Epithelial cell of proximal tubule (primary cell): ENCODE measurements around the gene CARS2. TPM values are rescaled to one million over a fixed set of nuclear protein-coding genes. Genes with fewer than 3 reads are reported as not detected.
"Not testable (repeated sequence)": the region's sequence is repeated elsewhere in the genome, so short reads cannot be mapped to it uniquely, and the experiment has no call there.

Source experiments
- DNase-seq: peaks from one replicate; pipeline ENCODE4 v3.0.0-alpha.2; 2011; ENCODE audit warnings: low read depth
- H3K4me3 ChIP-seq: 2 replicates; pipeline ENCODE4 v1.5.1; 2011; ENCODE audit warnings: low read depth, mild to moderate bottlenecking, low read length
- total RNA-seq: library from RNA; depleted of rRNA; stranded (reverse); fragments of >200 nt; gene quantifications from 2 replicates; pipeline ENCODE4 v1.2.3, GENCODE V29; 2015
- TF ChIP-seq, protein P1 (sequence below): conservative IDR thresholded peaks from 2 replicates; pipeline ENCODE4 v1.5.1; 2012; ENCODE audit warnings: low read depth, mild to moderate bottlenecking, low read length

Gene CARS2
- total RNA-seq, 1 donor from 2014 or later: 28.5 TPM

DNA sequence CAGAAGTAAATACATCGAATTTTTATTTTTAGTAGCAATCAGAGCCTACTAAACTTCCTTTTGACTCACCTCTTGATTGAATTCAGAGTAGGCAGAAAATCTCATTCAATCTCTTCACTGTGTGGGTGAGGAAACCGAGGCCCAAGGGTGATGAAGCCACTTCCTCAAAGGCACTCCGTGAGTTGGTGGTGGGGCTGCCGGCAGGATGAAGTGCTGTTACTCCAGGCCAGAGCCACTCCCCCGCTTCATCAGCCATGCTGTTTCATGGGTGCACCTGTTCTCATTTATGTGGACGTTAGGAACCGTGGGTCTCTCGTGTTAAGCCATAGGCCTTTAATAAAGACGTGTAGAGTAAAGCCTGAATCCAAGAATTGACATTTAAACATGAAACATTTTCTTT, 20.8 kb upstream of the CARS2 start:
- no peak for DNase-seq
- TF ChIP-seq, protein P1, sequence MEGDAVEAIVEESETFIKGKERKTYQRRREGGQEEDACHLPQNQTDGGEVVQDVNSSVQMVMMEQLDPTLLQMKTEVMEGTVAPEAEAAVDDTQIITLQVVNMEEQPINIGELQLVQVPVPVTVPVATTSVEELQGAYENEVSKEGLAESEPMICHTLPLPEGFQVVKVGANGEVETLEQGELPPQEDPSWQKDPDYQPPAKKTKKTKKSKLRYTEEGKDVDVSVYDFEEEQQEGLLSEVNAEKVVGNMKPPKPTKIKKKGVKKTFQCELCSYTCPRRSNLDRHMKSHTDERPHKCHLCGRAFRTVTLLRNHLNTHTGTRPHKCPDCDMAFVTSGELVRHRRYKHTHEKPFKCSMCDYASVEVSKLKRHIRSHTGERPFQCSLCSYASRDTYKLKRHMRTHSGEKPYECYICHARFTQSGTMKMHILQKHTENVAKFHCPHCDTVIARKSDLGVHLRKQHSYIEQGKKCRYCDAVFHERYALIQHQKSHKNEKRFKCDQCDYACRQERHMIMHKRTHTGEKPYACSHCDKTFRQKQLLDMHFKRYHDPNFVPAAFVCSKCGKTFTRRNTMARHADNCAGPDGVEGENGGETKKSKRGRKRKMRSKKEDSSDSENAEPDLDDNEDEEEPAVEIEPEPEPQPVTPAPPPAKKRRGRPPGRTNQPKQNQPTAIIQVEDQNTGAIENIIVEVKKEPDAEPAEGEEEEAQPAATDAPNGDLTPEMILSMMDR: no peak
- no peak overlapping the region for H3K4me3 ChIP-seq

DNA sequence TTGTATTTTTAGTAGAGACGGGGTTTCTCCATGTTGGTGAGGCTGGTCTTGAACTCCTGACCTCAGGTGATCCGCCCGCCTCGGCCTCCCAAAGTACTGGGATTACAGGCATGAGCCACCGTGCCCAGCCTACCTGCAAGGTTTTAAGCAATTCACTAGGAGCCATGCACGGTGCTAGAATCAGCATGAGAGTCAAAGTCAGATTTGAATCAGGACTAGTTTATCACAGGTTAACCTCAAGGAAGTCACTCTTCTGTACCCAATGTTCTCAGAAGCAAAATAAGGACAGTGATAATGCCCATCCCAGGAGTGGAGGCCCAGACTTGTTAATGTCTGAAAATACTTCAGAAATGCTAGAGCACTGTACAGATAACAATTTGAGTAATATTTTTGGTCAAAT, 20.2 kb upstream of the CARS2 start:
- not testable (repeated sequence) for DNase-seq, H3K4me3 ChIP-seq

DNA sequence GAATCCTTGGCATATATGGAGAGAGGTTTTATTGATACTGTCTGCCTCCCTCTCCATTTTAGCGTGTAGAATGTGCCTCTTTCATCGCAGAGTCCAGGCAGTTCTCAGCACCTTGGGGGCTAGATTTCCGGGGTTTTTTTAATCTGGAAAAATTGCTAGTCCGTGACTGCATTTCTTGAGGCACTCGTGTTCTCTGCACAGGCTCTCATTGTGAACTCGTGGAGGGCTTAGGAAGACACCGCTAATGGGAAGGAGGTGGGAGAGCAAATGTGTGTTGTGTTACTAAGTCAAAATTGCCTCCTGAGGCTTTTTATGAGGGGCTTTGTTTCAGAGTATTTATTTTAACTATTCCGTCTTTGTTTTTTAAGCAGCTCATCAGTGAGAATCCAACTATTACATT, 17.7 kb upstream of the CARS2 start:
- H3K4me3 ChIP-seq: no peak overlapping the region
- no peak for DNase-seq
- TF ChIP-seq, protein P1: no peak

DNA sequence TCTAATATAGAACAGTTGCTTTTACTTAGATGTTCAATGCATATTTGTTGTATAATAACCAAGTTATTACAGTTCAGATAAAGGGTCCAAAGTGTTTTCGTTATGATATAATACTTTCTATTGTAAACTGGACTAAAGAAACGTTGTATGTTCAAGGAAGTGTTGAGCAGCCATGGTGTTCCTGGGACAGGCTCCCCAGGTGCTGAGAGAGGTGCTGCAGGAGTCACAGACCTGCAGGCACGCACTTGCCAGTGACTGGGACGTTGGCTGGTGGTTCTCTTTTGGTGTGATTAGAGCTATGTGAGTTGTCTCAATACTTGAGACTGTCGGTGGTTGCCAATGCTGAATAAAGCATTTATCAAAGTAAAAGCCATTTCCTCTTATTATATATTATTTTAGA, 17.1 kb upstream of the CARS2 start:
- TF ChIP-seq, protein P1: no peak
- no peak for DNase-seq
- H3K4me3 ChIP-seq: no peak overlapping the region

DNA sequence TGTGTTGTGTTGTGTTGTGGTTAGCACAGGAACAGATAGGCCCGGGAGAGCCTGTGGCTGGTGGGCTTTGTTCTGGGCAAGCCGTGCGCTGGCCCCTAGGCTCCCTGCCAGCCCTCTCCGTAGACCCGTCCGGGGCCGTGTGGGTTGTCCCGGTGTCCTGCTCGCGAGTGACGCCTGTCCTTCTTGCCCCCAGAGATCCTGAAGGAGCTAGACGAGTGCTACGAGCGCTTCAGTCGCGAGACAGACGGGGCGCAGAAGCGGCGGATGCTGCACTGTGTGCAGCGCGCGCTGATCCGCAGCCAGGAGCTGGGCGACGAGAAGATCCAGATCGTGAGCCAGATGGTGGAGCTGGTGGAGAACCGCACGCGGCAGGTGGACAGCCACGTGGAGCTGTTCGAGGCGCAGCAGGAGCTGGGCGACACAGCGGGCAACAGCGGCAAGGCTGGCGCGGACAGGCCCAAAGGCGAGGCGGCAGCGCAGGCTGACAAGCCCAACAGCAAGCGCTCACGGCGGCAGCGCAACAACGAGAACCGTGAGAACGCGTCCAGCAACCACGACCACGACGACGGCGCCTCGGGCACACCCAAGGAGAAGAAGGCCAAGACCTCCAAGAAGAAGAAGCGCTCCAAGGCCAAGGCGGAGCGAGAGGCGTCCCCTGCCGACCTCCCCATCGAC, 13.3 kb upstream of the CARS2 start:
- no peak overlapping the region for H3K4me3 ChIP-seq
- TF ChIP-seq, protein P1: no peak
- DNase-seq: no peak

DNA sequence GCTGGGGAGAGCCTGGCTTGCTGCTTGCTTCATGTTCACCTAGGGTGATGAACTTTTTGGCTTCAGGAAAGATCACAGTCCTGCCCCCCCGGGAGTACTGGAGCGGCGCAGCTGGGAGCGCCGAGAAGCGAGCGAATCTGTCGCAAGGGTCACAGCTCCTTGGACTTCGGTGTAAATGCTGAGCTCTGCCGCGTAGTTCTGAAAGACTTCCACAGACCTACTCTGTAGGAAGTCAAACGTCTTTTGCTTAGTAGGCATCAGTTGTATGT, 10.3 kb upstream of the CARS2 start:
- H3K4me3 ChIP-seq: peak overlapping the region; percentile 97
- TF ChIP-seq, protein P1: no peak
- DNase-seq: no peak

DNA sequence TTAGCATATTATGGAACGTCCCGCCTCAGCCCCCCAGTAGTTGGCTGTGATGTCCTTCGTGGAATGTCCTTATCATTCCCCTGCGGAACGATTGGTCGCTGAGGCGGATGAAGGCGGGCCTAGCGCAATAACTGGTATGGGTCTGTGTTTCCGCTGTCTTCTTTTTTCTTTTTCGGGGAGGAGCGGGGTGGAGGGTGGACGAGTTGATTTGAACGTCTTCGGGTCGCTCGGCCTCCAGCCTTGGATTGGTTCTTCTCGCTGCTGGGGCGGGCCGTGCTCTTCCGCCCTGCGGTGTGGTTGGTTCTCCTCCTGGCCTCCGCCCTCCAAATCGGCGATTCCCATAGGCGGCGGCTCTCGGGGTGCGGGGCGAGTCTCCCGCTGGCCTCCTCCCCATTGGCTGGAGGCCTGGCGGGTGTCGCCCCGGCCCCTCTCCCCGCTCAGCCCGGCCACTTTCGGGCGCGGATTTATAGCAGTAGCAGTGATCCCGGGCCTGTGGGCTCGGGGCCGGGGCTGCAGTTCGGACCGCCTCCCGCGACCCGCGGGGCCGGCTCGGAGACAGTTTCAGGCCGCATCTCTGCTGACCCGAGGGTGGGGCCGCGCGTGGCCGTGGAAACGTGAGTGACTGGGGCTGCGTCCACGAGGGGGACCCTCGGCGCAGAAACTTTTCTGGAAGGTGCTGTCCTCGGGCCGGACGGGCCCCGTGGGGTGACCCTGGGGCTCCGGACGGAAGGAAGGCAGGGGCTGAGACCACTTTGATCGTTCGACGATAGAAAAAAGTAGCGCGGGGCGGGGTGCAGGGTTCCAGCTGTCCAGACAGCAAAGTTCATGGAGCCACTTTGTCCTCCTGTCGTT, 9.7 kb upstream of the CARS2 start:
- TF ChIP-seq, protein P1: peak; percentile 28
- peak; percentile 96 for DNase-seq
- peak overlapping the region; percentile 97 for H3K4me3 ChIP-seq
